Keratinocyte (primary cell): ENCODE data around the gene HCN3. TPM values are rescaled to one million over a fixed set of nuclear protein-coding genes. Genes with fewer than 3 reads are reported as not detected.

Experiments used
- DNase-seq: peaks from one replicate; pipeline ENCODE4 v3.0.0-alpha.2; 2011; ENCODE audit warnings: low read depth, missing footprints, low spot score
- FAIRE-seq: peaks from 2 replicates; lab custom pipeline; 2011; peaks lifted over from hg19 to GRCh38; lab: Jason Lieb, UNC
- H2AFZ ChIP-seq: 2 replicates; pipeline ENCODE4 v1.6.0; 2012; ENCODE audit warnings: low read length, control low read depth, inconsistent platforms; ENCODE audit not compliant: control insufficient read depth
- H3K27ac ChIP-seq: 2 replicates; pipeline ENCODE4 v1.5.1; 2011; ENCODE audit warnings: low read length; ENCODE audit not compliant: control insufficient read depth, insufficient read depth
- H3K27me3 ChIP-seq: 3 replicates; pipeline ENCODE4 v1.6.0; 2011; ENCODE audit warnings: low read length; ENCODE audit not compliant: control insufficient read depth, insufficient read depth; ENCODE audit errors: extremely low read depth
- H3K36me3 ChIP-seq, 2 experiments: 2 replicates in 1 of 2; 3 replicates in 1 of 2; pipeline ENCODE4 v1.5.1; 2011; ENCODE audit warnings: low read length in 2 of 2, mild to moderate bottlenecking in 1 of 2; ENCODE audit not compliant: control insufficient read depth in 2 of 2, insufficient read depth in 2 of 2; ENCODE audit errors: extremely low read depth in 1 of 2
- H3K4me1 ChIP-seq: 3 replicates; pipeline ENCODE4 v1.5.1; 2011; ENCODE audit warnings: low read length; ENCODE audit not compliant: control insufficient read depth, insufficient read depth; ENCODE audit errors: extremely low read depth
- H3K4me2 ChIP-seq: 3 replicates; pipeline ENCODE4 v1.6.0; 2011; ENCODE audit warnings: low read depth, low read length; ENCODE audit not compliant: control insufficient read depth, insufficient read depth; ENCODE audit errors: extremely low read depth
- H3K4me3 ChIP-seq, 3 experiments: fragments of 200-600 bp in 1 of 3; sonication (generic) in 1 of 3; 2 replicates in 2 of 3; 3 replicates in 1 of 3; pipeline ENCODE4 v1.5.1; 2011 to 2016; ENCODE audit warnings: low read length in 3 of 3, mild to moderate bottlenecking in 3 of 3, control low read depth in 2 of 3, inconsistent platforms in 1 of 3, low read depth in 1 of 3, mixed read lengths in 1 of 3, mixed run types in 1 of 3, moderate library complexity in 1 of 3; ENCODE audit not compliant: control insufficient read depth in 2 of 3, insufficient read depth in 2 of 3; ENCODE audit errors: extremely low read depth in 1 of 3
- H3K79me2 ChIP-seq: 2 replicates; pipeline ENCODE4 v1.6.0; 2012; ENCODE audit warnings: low read length; ENCODE audit not compliant: control insufficient read depth, insufficient read depth
- H3K9ac ChIP-seq: 3 replicates; pipeline ENCODE4 v1.6.0; 2011; ENCODE audit warnings: low read length; ENCODE audit not compliant: control insufficient read depth, insufficient read depth; ENCODE audit errors: extremely low read depth
- H3K9me1 ChIP-seq: 3 replicates; pipeline ENCODE4 v1.6.0; 2011; ENCODE audit warnings: low read length; ENCODE audit not compliant: control insufficient read depth, insufficient read depth; ENCODE audit errors: extremely low read depth
- H3K9me3 ChIP-seq: 2 replicates; pipeline ENCODE4 v1.5.1; 2012; ENCODE audit warnings: low read depth, low read length; ENCODE audit not compliant: control insufficient read depth
- H4K20me1 ChIP-seq: 3 replicates; pipeline ENCODE4 v1.6.0; 2011; ENCODE audit warnings: low read length; ENCODE audit not compliant: control insufficient read depth, insufficient read depth; ENCODE audit errors: extremely low read depth
- CTCF ChIP-seq, 3 experiments: IDR thresholded peaks in 1 of 3; conservative IDR thresholded peaks in 1 of 3; optimal IDR thresholded peaks in 1 of 3; 2 replicates in 2 of 3; 3 replicates in 1 of 3; pipeline versions ENCODE3 to v1.5.1; 2011; ENCODE audit warnings: low read length in 3 of 3, mild to moderate bottlenecking in 3 of 3, moderate library complexity in 2 of 3, control low read depth in 1 of 3, inconsistent platforms in 1 of 3; ENCODE audit not compliant: insufficient read depth in 2 of 3; ENCODE audit errors: extremely low read depth in 1 of 3
- EZH2 ChIP-seq: IDR thresholded peaks from one replicate; pipeline ENCODE4 v1.6.1; 2012; ENCODE audit warnings: inconsistent platforms, mild to moderate bottlenecking, low read length, moderate library complexity
- dilution Hi-C: fragments of 300-500 bp; cut with MboI; formaldehyde crosslinking; loops from one replicate; pipeline ENCODE4 v1.7.0; 2020; ENCODE audit warnings: low sequenced_read_pairs; ENCODE audit not compliant: extremely low pct_ligation_motif_present
- polyA plus RNA-seq, 5 experiments: library from polyadenylated mRNA; depleted of rRNA in 3 of 5; stranded (reverse) in 3 of 5; stranded (forward) in 1 of 5; unstranded in 1 of 5; fragments of >200 nt; gene quantifications; 1 replicate in 1 of 5; 2 replicates in 3 of 5; 3 replicates in 1 of 5; pipeline versions ENCODE4 v1.2.1 to v1.2.3, GENCODE V29; 2011 to 2012; ENCODE audit warnings: missing spikeins in 2 of 5, low read depth in 1 of 5, low replicate concordance in 1 of 5

Gene HCN3
- polyA plus RNA-seq, 1 donor (not counting 4 experiments of a cell fraction or from before 2014, with no cell fraction given): 3.0 TPM

GRCh38 chr1:155266553-155266952, 10.7 kb upstream of the HCN3 start:
- Histone ChIP-seq H3K9me1 (no peaks in the 10 kb centered on the region), H3K27ac (no peak overlapping the region), H2AFZ (no peak overlapping the region), H3K9ac (no peak overlapping the region), H4K20me1 (peaks cover 3% of the 10 kb centered on the region), H3K9me3 (no peaks in the 10 kb centered on the region), H3K4me3 (no peak overlapping the region), H3K27me3 (no peaks in the 10 kb centered on the region), H3K36me3 (peaks cover 47 to 78% of the 10 kb centered on the region in 2 experiments), H3K4me1 (peaks cover 6% of the 10 kb centered on the region), H3K4me2 (no peak overlapping the region), H3K79me2 (peaks cover 28% of the 10 kb centered on the region)
- FAIRE-seq (no peak), DNase-seq (no peak)
- dilution Hi-C loops: no loop called here
- no peak for TF ChIP-seq EZH2
- no peak for TF ChIP-seq CTCF (optimal IDR thresholded peaks at IDR 0.05 in 1 of 3, IDR thresholded peaks at IDR 0.05 in 1 of 3, conservative IDR thresholded peaks at IDR 0.05 in 1 of 3; ENCODE audit: extremely low read depth in 1 of 3, insufficient read depth in 2 of 3, low read length in 3 of 3)

GRCh38 chr1:155267373-155267772, 9.9 kb upstream of the HCN3 start:
- peaks cover 10% of the 10 kb centered on the region for H3K4me1 ChIP-seq
- no peak overlapping the region for H2AFZ ChIP-seq
- H3K4me3 ChIP-seq: no peak overlapping the region
- H3K79me2 ChIP-seq: peaks cover 31% of the 10 kb centered on the region
- H3K27me3 ChIP-seq: no peaks in the 10 kb centered on the region
- TF ChIP-seq EZH2: no peak
- no peak for TF ChIP-seq CTCF (optimal IDR thresholded peaks at IDR 0.05 in 1 of 3, IDR thresholded peaks at IDR 0.05 in 1 of 3, conservative IDR thresholded peaks at IDR 0.05 in 1 of 3; ENCODE audit: extremely low read depth in 1 of 3, insufficient read depth in 2 of 3, low read length in 3 of 3)
- H3K9me3 ChIP-seq: no peaks in the 10 kb centered on the region
- DNase-seq (no peak), FAIRE-seq (no peak)
- dilution Hi-C loops: no loop called here
- H3K4me2 ChIP-seq: no peak overlapping the region
- H4K20me1 ChIP-seq: peaks cover 3% of the 10 kb centered on the region
- peaks cover 47 to 79% of the 10 kb centered on the region in 2 experiments for H3K36me3 ChIP-seq
- H3K9ac ChIP-seq: no peak overlapping the region
- no peaks in the 10 kb centered on the region for H3K9me1 ChIP-seq
- no peak overlapping the region for H3K27ac ChIP-seq
